Measurements from ENCODE around the gene SLC35F3. TPM values are rescaled to one million over a fixed set of nuclear protein-coding genes. Genes with fewer than 3 reads are reported as not detected.
"Not testable (repeated sequence)": the region's sequence is repeated elsewhere in the genome, so short reads cannot be mapped to it uniquely, and the experiment has no call there.

SLC35F3 gene
- total RNA-seq, 1 donor from 2014 or later: 0.36 TPM

DNA sequence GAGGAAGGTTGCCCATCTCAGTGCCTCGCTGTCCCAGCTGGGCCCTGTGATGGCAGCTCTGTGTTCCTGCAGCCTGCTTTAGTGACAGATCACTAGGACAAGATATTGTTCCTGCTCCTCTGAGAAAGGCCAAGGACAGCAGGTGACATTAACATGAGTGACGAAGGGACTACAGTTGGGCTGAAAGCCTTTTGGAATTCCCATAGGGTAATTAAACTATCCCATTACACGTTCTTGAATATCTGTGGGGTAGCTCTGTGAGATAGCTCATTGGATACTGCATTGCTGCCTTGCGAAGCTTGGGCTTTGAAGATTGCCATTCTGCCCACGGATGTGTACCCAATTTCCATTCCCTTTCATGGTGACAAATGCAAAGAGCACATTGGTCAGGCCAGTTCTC is 390.6 kb downstream of the SLC35F3 start:
- H3K27me3 Mint-ChIP-seq (ENCODE audit: unreplicated experiment): peaks cover 5% of the 10 kb centered on the region
- peaks cover 5% of the 10 kb centered on the region for H3K36me3 Mint-ChIP-seq (ENCODE audit: low read depth, unreplicated experiment)
- H3K27ac Mint-ChIP-seq (ENCODE audit: unreplicated experiment): no peak overlapping the region
- no peaks in the 10 kb centered on the region for H3K9me3 Mint-ChIP-seq (ENCODE audit: unreplicated experiment)
- peaks cover 4% of the 10 kb centered on the region for H3K4me1 Mint-ChIP-seq (ENCODE audit: unreplicated experiment)
- TF ChIP-seq, protein P1, sequence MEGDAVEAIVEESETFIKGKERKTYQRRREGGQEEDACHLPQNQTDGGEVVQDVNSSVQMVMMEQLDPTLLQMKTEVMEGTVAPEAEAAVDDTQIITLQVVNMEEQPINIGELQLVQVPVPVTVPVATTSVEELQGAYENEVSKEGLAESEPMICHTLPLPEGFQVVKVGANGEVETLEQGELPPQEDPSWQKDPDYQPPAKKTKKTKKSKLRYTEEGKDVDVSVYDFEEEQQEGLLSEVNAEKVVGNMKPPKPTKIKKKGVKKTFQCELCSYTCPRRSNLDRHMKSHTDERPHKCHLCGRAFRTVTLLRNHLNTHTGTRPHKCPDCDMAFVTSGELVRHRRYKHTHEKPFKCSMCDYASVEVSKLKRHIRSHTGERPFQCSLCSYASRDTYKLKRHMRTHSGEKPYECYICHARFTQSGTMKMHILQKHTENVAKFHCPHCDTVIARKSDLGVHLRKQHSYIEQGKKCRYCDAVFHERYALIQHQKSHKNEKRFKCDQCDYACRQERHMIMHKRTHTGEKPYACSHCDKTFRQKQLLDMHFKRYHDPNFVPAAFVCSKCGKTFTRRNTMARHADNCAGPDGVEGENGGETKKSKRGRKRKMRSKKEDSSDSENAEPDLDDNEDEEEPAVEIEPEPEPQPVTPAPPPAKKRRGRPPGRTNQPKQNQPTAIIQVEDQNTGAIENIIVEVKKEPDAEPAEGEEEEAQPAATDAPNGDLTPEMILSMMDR (IDR thresholded peaks at IDR 0.05; ENCODE audit: unreplicated experiment): no peak
- no peak overlapping the region for H3K4me3 Mint-ChIP-seq (ENCODE audit: unreplicated experiment)
- DNase-seq (ENCODE audit: low spot score): no peak

DNA sequence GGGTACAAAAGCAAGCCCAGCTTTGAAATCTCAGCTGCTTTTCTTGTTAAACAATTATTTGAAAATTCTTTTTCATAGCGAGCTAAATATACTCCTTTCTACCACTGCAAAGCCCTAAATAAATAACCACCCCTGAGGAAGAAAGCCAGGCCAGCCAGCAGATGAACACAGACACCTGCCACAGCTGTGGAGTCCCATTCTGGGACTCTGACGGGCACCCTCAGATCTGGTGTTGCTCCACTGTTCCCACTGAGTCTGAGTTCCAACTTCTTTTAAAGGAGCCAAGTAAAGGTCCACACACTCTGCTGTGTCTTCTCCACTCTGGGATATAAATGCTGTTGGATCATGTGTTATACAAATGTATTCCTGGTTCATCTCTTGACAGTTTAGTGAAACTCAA is 391.1 kb downstream of the SLC35F3 start:
- H3K27ac Mint-ChIP-seq (ENCODE audit: unreplicated experiment): no peak overlapping the region
- H3K36me3 Mint-ChIP-seq (ENCODE audit: low read depth, unreplicated experiment): no peaks in the 10 kb centered on the region
- no peak for DNase-seq (ENCODE audit: low spot score)
- no peaks in the 10 kb centered on the region for H3K9me3 Mint-ChIP-seq (ENCODE audit: unreplicated experiment)
- peaks cover 2% of the 10 kb centered on the region for H3K27me3 Mint-ChIP-seq (ENCODE audit: unreplicated experiment)
- TF ChIP-seq, protein P1 (IDR thresholded peaks at IDR 0.05; ENCODE audit: unreplicated experiment): no peak
- peaks cover 4% of the 10 kb centered on the region for H3K4me1 Mint-ChIP-seq (ENCODE audit: unreplicated experiment)
- H3K4me3 Mint-ChIP-seq (ENCODE audit: unreplicated experiment): no peak overlapping the region

DNA sequence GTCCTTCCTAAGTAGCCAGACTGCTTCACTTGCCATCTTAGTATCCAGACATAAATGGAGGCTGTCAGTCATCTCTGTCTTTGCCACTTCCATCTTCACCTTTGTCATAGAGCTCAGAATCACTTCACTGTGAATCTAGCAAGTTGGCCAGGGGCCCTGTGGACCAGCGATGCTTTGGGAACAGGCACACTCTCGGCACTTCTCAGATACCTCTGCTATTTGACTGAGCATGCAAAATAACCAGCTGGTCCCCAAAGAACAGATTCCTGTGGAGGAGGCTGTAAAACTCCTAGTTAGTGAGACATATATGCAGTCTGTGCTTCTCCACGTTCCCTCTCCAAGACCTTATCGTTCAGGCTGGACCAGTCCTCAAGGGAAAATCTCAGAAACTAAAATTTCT is 392.0 kb downstream of the SLC35F3 start:
- DNase-seq (ENCODE audit: low spot score): no peak
- no peak overlapping the region for H3K27ac Mint-ChIP-seq (ENCODE audit: unreplicated experiment)
- no peaks in the 10 kb centered on the region for H3K9me3 Mint-ChIP-seq (ENCODE audit: unreplicated experiment)
- H3K4me1 Mint-ChIP-seq (ENCODE audit: unreplicated experiment): peaks cover 4% of the 10 kb centered on the region
- peaks cover 2% of the 10 kb centered on the region for H3K27me3 Mint-ChIP-seq (ENCODE audit: unreplicated experiment)
- TF ChIP-seq, protein P1 (IDR thresholded peaks at IDR 0.05; ENCODE audit: unreplicated experiment): no peak
- H3K4me3 Mint-ChIP-seq (ENCODE audit: unreplicated experiment): no peak overlapping the region
- no peaks in the 10 kb centered on the region for H3K36me3 Mint-ChIP-seq (ENCODE audit: low read depth, unreplicated experiment)

DNA sequence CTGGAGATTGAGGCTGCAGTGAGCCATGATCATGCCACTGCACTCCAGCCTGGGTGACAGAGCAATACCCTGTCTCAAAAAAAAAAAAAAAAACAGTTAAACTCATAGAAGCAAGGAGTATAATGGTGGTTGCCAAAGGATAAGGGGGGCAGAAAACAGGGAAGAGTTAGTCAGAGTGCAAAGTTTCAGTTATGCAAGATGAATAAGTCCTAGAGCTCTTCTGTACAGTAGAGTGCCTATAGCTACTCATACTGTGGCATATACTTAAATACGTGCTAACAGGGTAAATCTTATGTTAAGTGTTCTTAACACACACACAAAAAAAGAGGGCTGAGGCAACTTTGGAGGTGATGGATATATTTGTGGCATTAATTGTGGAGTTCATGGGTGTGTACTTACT is 393.2 kb downstream of the SLC35F3 start:
- Mint-ChIP-seq H3K27me3 (ENCODE audit: unreplicated experiment) (peaks cover 2% of the 10 kb centered on the region), H3K9me3 (ENCODE audit: unreplicated experiment) (no peaks in the 10 kb centered on the region), H3K4me1 (ENCODE audit: unreplicated experiment) (peaks cover 4% of the 10 kb centered on the region), H3K27ac (ENCODE audit: unreplicated experiment) (no peak overlapping the region), H3K4me3 (ENCODE audit: unreplicated experiment) (no peak overlapping the region), H3K36me3 (ENCODE audit: low read depth, unreplicated experiment) (no peaks in the 10 kb centered on the region)
- no peak for DNase-seq (ENCODE audit: low spot score)
- TF ChIP-seq, protein P1 (IDR thresholded peaks at IDR 0.05; ENCODE audit: unreplicated experiment): no peak

DNA sequence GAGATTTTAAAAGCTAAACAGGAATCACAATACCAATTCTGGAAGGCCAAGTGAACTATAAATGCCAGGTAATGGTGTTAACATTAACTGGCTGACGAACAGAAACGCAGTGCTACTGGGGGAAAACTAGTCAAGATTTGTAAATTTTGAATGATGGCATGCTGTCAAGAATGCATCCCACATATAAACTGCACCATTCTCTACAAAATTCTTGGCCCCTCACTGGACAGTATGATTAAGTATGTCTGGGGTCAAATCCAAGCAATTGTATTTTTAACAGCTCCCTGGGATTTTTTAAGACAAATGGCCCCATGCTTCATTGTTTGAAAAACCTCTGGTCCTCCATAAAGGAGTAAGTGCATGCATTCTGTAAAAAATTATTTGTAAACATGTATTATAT is 395.6 kb downstream of the SLC35F3 start:
- DNase-seq (ENCODE audit: low spot score): no peak
- no peak overlapping the region for H3K27ac Mint-ChIP-seq (ENCODE audit: unreplicated experiment)
- no peak overlapping the region for H3K4me3 Mint-ChIP-seq (ENCODE audit: unreplicated experiment)
- H3K9me3 Mint-ChIP-seq (ENCODE audit: unreplicated experiment): no peaks in the 10 kb centered on the region
- TF ChIP-seq, protein P1 (IDR thresholded peaks at IDR 0.05; ENCODE audit: unreplicated experiment): no peak
- H3K4me1 Mint-ChIP-seq (ENCODE audit: unreplicated experiment): peaks cover 4% of the 10 kb centered on the region
- no peaks in the 10 kb centered on the region for H3K27me3 Mint-ChIP-seq (ENCODE audit: unreplicated experiment)
- H3K36me3 Mint-ChIP-seq (ENCODE audit: low read depth, unreplicated experiment): no peaks in the 10 kb centered on the region

DNA sequence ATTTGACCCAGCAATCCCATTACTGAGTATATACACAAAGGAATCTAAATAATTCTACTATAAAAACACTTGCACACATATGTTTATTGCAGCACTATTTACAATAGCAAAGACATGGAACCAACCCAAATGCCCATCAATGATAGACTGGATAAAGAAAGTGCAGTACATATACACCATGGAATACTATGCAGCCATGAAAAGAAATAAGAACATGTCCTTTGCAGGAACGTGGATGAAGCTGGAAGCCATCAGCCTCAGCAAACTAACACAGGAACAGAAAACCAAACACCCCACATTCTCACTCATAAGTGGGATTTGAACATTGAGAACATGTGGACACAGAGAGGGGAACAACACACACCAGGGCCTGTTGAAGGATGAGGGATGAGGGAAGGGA is 397.2 kb downstream of the SLC35F3 start:
- not testable (repeated sequence) for H3K4me3 Mint-ChIP-seq (ENCODE audit: unreplicated experiment); H3K27me3 Mint-ChIP-seq (ENCODE audit: unreplicated experiment); DNase-seq (ENCODE audit: low spot score); H3K9me3 Mint-ChIP-seq (ENCODE audit: unreplicated experiment); H3K27ac Mint-ChIP-seq (ENCODE audit: unreplicated experiment); H3K36me3 Mint-ChIP-seq (ENCODE audit: low read depth, unreplicated experiment); H3K4me1 Mint-ChIP-seq (ENCODE audit: unreplicated experiment)
